MM.1S (cell line): ENCODE measurements around the gene AEBP1.

Source experiments
- CTCF ChIP-seq: fragments of 300-600 bp; sonication (generic); IDR thresholded peaks from 2 replicates; pipeline ENCODE4 v1.5.1; 2016; ENCODE audit warnings: antibody characterized with exemption, low read length, mixed read lengths
- EZH2 ChIP-seq: fragments of 300-600 bp; sonication (generic); optimal IDR thresholded peaks from 2 replicates; pipeline ENCODE3; 2017; ENCODE audit warnings: low read depth, mild to moderate bottlenecking, antibody characterized with exemption, low read length, mixed read lengths
- EZH2phosphoT487 ChIP-seq: fragments of 300-600 bp; sonication (generic); IDR thresholded peaks from 2 replicates; pipeline ENCODE4 v1.6.1; 2018; ENCODE audit warnings: antibody characterized with exemption, low read length

- TF ChIP-seq EZH2, result no peak
- TF ChIP-seq CTCF, result no peak
- TF ChIP-seq EZH2phosphoT487, result no peak
These were observed 3.5 kb upstream of the AEBP1 start for GRCh38 chr7:44100458-44101302.
